ENCODE measurements around the gene SDCCAG8. TPM values are rescaled to one million over a fixed set of nuclear protein-coding genes. Genes with fewer than 3 reads are reported as not detected.

Gene SDCCAG8
- total RNA-seq, 1 donor from 2014 or later: 48.2 TPM

GRCh38 chr1:243428084-243428483, 172.2 kb downstream of the SDCCAG8 start:
- no peak for DNase-seq

- DNase-seq: no peak
Measured at GRCh38 chr1:243428617-243429342, 172.9 kb downstream of the SDCCAG8 start.

- DNase-seq: no peak
Measured at GRCh38 chr1:243431591-243431990, 175.8 kb downstream of the SDCCAG8 start.

DNA sequence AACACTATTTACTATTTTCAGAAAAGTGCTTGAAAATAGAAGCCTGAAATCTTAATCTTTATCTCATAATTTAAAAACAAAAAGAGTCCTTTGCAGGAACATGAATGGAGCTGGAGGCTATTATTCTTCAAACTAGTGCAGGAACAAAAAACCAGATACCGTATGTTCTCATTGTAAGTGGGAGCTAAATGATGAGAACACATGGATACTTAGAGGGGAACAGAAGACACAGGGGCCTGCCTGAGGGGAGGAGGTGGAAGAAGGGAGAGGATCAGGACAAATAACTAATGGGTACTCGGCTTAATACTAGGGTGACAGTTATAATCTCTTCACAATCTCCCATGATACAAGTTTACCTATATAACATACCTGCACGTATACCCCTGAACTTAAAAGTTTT, 176.3 kb downstream of the SDCCAG8 start:
- no peak for DNase-seq

GRCh38 chr1:243433737-243434370, 178.0 kb downstream of the SDCCAG8 start:
- DNase-seq: no peak

DNA sequence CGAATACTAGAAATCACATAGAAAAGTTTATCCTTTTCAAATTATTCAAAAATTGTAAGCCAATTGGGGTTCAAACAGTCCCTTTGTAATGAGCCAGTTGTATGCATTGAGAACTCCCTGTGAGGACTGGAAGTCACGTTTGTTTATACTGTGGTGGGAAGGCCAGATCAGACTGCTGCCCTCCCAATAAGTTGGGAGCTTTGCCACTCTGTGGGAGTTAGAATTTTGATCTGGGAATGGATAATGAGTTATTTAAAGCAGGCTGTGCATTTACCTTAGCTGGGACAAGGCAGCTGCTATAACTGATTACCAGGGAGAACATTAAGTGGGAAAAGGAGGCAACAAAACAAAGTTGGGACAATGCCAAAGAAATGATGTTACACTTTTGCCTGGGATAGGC, 178.8 kb downstream of the SDCCAG8 start:
- DNase-seq: no peak

GRCh38 chr1:243435836-243436235, 180.0 kb downstream of the SDCCAG8 start:
- DNase-seq: no peak

- no peak for DNase-seq
Measured at GRCh38 chr1:243438146-243438545, 182.3 kb downstream of the SDCCAG8 start.

- no peak for DNase-seq
Measured at GRCh38 chr1:243438815-243439214, 183.0 kb downstream of the SDCCAG8 start.

GRCh38 chr1:243440406-243440805, 184.6 kb downstream of the SDCCAG8 start:
- no peak for DNase-seq

DNA sequence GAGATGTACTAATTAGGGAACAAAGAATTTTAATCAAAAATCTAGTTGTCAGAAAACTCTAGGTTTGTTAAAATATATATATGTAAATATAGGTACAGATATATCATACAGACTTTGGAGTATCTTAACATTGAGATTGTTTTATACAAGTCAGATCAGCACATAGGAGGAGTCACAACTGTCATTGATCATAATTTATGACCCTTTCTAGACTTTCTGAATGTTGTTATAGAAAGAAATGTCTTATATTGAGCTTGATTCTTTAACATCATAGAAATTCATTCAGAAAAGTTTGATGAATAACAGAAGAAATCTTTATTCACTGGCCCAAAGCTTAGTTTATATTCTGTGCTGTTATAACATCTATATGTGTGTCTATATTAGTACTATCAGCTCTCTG, 185.8 kb downstream of the SDCCAG8 start:
- DNase-seq: no peak

DNA sequence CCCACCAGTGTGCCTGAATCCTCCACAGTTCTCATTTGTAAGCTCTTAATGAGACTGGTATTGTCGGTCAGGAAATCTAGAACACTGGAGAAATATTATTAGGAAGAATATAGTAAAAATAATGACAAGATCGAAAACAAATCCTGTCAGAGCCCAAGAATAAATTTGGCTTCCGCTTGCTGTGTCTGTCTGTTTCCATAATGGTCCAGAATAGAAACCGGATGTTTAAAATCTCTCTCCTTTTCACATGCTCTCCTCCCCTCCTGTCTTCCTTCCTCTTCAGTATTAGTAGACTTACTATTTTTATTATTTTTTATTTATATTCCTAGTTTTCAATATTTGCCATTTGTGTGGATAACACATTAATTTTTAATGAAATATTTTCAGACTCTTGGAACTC, 187.7 kb downstream of the SDCCAG8 start:
- peak; percentile 3 for DNase-seq

DNA sequence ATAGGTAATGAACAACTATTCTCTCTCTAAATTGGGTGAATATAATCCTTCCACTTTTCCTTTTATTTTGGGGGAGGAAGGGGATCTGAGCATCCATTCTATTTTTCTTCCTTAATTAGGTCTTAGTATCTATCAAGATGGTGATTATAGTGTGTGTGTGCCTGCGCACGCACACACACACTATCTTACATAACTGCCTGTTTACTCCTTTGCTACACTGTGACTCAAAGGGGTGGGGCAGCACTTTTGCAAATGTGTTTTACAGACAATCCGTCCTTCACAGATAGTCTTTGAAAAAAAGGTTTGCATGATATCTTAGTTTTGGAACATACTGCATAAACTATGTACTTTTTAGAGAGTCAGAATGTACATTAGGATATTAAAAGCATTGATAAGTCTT, 191.5 kb downstream of the SDCCAG8 start:
- DNase-seq: peak; percentile 10

- no peak for DNase-seq
Measured at GRCh38 chr1:243447844-243448243, 192.0 kb downstream of the SDCCAG8 start.

DNA sequence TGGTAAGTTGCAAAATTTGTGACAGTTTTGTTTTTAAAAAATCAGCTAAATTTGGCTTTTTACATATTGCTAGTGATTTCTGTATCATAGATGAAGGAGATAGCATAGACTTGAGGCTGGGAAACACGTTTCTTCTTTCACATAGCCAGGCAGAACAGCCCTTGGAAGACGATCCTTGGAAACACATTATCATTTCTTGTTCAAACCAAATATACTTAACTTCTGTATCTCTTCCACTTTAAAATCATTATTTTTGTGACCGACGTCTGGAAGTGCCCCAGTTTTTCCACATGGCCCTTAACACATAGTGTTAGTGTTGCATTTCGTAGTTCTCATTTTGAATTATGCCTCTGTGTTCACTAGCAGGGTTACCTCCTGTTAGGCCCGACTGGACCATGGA, 193.5 kb downstream of the SDCCAG8 start:
- DNase-seq: no peak

- DNase-seq: no peak
Measured at GRCh38 chr1:243452092-243452491, 196.3 kb downstream of the SDCCAG8 start.

GRCh38 chr1:243454328-243454997, 198.6 kb downstream of the SDCCAG8 start:
- DNase-seq: no peak

DNA sequence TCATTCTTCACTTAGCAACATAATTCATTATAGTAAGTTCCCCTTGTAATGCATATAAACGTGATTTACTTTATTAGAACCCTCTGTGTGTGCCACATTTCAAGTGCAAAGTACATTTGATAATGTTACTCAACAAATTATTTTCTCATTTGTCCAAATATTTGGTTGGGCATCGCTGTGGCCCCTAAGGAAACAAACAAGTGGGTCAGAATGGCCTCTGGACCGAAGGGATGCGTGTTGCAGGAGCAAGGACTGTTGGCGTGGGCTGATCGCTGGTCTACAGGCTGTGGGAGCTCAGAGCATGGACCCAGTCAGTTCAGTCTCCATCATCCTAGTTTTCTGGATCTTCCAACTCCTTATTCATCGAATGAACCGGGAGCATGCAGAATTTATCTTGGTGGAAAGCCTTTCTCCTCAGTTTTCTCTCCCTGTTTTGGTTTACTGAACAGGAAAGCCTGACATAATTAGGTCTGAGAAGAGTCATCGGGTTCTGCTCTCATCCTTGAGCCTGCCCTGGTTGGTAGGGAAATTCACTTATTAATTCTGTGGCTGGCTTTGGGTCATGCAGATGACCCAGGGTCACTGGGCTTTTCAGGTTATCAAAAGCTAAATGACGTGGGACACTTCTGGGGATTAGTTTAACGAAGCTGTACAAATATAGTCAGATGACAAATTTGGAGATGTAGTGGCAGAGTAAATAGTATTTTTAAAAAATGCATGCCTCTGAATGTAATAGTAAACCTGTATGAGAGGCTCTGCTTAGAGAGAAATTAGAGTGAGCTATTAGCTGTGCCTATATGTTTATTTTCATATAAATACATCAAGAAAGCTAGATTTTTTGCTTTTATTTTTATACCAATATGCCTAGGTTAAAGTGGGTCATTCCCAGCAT, 200.2 kb downstream of the SDCCAG8 start:
- no peak for DNase-seq

- DNase-seq: no peak
Measured at GRCh38 chr1:243457363-243457982, 201.6 kb downstream of the SDCCAG8 start.

DNA sequence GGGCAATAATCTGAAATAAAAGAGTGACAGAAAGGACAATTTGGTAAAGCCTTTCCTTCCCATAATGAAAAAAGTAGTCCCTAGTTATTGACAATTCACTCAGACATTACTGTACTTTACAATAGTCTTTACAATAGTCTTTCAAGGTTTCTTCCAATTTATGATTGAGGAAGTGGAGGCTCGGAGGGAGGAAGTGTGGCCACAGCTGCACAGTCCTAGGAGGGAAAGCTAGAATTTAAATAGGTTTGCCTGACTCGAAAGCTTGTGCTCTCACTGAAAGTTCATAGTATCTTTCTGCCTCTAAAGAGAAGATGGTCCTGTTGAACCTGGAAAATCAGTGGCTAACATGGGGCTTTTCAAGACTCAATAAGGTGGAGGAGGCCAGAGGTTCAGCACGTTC, 203.2 kb downstream of the SDCCAG8 start:
- DNase-seq: peak; percentile 51

DNA sequence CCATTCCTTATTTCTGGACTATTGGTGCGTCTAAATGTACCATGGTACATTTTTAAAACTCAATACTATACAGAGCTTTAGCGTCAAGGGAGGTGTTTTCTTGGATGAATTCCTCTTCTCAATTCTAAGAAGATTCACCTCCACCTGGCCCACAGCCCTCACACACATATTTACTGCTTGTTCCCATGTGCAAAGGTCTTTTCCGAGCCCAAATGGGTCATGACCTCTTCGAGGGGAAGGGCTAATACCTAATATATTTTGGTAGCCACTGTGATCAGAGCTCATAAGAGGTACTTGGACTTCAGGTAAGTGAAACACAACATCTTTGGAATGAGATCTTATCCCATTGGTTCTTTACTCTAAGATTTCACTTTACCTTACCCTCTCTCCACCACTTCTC, 205.9 kb downstream of the SDCCAG8 start:
- DNase-seq: no peak

DNA sequence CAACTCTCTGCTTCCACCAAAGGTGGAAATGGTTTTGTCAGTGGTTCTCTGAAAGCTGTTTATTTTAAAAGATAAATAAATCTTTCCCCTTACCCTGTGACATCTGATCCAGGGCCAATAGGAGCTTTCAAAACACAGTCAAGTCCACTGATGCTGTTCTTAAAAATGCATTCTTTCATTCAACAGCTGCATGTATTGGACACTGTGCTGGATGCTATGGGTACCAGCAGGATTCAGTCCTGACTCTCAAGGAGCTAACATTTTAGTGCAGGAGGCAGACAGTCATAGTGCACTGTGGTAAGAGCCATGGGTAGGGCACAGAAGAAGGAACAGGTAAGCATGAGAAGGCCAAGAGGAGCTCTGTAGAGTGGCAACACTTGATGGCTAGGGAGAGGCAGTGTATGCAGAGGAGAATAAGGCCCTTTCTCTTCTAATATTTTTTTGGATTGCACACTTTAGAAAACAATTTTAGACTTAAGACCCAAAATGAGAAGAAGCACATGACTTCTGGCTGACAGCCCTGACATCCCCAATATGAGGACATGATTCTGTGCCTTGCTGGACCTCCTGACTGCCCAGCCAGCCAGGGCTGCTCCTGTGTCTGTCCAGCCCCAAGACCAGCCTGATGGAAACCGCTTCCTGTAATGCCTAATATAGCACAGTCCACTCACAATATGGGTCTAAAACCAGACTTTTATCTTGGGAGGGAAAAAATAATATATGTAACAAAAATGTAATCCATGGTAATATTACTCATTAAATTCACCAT, 207.3 kb downstream of the SDCCAG8 start:
- DNase-seq: no peak

All from dermis blood vessel endothelial cell (primary cell).